ENCODE data around the gene MKNK2. TPM values are rescaled to one million over a fixed set of nuclear protein-coding genes. Genes with fewer than 3 reads are reported as not detected.
"Not testable (repeated sequence)": the region's sequence is repeated elsewhere in the genome, so short reads cannot be mapped to it uniquely, and the experiment has no call there.

The MKNK2 gene
- total RNA-seq, 8 experiments from 2014 or later: 33.0 to 95.2 (median 50.9) TPM

DNA sequence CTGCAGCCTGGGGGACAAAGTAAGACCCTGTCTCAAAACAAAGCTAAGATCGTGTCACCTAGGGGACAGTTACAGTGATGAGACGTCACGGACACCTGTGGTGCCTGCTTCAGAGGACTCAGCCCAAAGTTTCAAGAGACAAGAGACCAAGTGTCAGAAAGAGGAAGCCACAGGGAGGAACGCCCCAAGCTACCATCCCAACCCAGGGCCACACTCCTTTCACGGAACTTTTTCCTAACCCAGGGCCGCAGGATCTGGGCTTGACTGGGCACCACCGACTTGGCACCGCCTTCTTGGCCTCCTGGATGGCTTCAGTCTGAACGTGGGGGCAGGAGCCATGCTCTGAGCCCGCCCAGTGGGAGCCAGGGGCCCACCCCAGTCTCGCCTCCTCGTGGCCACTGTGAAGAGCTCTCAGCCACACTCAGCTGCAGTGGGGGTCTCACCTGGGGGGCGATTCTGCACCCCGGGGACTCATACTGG is 36.6 kb upstream of the MKNK2 start:
- ATAC-seq (replicated peaks in 6 of 8): peak in 1 of 8 experiments; percentile 8
- in situ Hi-C loops (cut with MboI; ENCODE audit: low pct_unique_long_range_greater_than_20kb in 2 of 9, low sequenced_read_pairs in 9 of 9, unreplicated experiment in 9 of 9): no loop called here
- no peak overlapping the region for H3K4me3 ChIP-seq
- H3K27ac ChIP-seq: no peak overlapping the region
- WGBS, 10 experiments: 83 to 100% (median 84%) methylated on average over 1 to 5 of the region's 14 CpGs; no CpG with 5 or more reads in 6 of the 10 experiments
- no peaks in the 10 kb centered on the region for H3K4me1 ChIP-seq (replicated peaks in 1 of 2)

GRCh38 chr19:2086695-2087620 is 35.9 kb upstream of the MKNK2 start:
- not testable (repeated sequence) for ATAC-seq (replicated peaks in 6 of 8)

DNA sequence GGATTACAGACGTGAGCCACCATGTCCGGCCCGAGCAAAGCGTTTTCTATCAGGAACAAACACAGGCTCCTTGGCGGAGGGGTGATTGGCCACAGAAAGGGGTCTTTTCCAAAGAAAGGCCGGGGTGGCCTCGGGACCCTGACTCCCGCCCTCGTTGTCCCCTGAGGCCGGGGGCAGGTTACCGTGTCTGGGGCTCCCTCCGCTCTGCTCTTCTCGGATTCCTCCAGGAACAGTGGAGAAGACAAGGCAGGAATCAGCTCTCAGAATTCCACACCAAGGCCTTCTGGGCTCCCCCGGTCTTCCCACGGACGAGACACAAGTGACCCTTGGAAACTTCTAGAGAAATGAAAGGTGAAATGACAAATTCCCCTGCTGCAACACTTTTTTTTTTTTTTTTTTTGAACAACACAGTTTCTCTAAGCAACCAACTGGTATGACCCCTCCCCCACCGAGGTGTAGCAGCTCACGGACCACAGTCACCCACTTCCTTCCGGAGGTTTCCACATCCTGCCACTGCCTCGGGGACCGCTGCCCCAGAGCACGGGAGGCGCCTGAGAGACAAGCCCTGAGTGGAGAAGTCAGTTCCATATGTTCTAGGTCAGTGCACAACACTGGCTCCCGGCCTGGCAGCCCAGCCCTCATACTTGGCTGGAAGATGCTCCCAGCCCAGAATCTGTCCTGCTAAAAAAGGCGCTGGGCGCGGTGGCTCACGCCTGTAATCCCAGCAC is 34.1 kb upstream of the MKNK2 start:
- H3K27ac ChIP-seq: no peak overlapping the region
- in situ Hi-C loops (cut with MboI; ENCODE audit: low pct_unique_long_range_greater_than_20kb in 2 of 9, low sequenced_read_pairs in 9 of 9, unreplicated experiment in 9 of 9): no loop called here

More at GRCh38 chr19:2086695-2087620, 35.9 kb upstream of the MKNK2 start:
- H3K27ac ChIP-seq; in situ Hi-C loops (cut with MboI; ENCODE audit: low pct_unique_long_range_greater_than_20kb in 2 of 9, low sequenced_read_pairs in 9 of 9, unreplicated experiment in 9 of 9); H3K4me3 ChIP-seq; H3K4me1 ChIP-seq (replicated peaks in 1 of 2): not testable (repeated sequence)
- WGBS, 10 experiments: 73 to 100% (median 92%) methylated on average over 1 to 10 of the region's 13 CpGs; no CpG with 5 or more reads in 1 of the 10 experiments

DNA sequence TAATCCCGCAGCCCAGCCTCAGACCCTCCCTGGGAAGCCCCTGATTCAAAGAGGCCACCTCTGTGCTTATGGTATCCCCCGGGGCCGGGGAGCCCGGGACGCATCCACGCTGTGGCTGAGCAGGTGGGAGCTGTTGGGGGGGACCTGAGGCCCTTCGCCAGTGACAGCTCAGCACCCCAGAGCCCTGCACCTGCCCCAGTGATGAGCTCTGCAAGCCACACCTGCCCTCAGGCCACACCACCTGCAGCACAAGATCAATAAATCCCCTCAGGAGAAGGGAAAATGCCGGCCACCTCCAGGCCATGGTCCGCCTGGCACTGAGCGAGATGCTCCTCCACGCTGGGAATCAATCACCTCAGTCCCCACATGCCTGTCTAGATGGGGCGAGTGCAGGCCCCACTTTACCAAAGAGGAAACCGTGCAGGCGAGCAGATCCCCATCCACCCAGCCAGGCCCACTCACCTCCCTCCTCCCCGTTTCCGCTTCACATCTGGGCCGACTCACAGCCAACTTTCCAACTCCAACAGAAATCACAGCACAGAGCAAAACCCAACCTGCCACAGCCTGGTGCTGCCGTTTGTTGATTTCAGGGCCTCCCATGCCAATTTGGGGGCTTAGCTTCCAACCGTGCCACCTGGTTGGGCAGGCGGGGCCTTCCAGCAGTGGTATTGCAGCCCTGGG is 32.3 kb upstream of the MKNK2 start:
- ATAC-seq (replicated peaks in 6 of 8): peak in 1 of 8 experiments; percentile 18
- WGBS, 10 experiments: 91 to 100% (median 97%) methylated on average over 1 to 7 of the region's 20 CpGs; no CpG with 5 or more reads in 4 of the 10 experiments
- Histone ChIP-seq H3K4me1 (replicated peaks in 1 of 2) (no peaks in the 10 kb centered on the region), H3K27ac (no peak overlapping the region), H3K4me3 (no peak overlapping the region)
- in situ Hi-C loops (cut with MboI; ENCODE audit: low pct_unique_long_range_greater_than_20kb in 2 of 9, low sequenced_read_pairs in 9 of 9, unreplicated experiment in 9 of 9): no loop called here

More for the DNA sequence above, 34.1 kb upstream of the MKNK2 start:
- peak in 3 of 8 experiments; percentile 27 to 92 (median 91) for ATAC-seq (replicated peaks in 6 of 8)
- 39 to 100% (median 92%) methylated on average over 2 to 21 of the region's 28 CpGs; no CpG with 5 or more reads in 3 of the 10 experiments for WGBS, 10 experiments
- H3K4me3 ChIP-seq: no peak overlapping the region
- no peaks in the 10 kb centered on the region for H3K4me1 ChIP-seq (replicated peaks in 1 of 2)

DNA sequence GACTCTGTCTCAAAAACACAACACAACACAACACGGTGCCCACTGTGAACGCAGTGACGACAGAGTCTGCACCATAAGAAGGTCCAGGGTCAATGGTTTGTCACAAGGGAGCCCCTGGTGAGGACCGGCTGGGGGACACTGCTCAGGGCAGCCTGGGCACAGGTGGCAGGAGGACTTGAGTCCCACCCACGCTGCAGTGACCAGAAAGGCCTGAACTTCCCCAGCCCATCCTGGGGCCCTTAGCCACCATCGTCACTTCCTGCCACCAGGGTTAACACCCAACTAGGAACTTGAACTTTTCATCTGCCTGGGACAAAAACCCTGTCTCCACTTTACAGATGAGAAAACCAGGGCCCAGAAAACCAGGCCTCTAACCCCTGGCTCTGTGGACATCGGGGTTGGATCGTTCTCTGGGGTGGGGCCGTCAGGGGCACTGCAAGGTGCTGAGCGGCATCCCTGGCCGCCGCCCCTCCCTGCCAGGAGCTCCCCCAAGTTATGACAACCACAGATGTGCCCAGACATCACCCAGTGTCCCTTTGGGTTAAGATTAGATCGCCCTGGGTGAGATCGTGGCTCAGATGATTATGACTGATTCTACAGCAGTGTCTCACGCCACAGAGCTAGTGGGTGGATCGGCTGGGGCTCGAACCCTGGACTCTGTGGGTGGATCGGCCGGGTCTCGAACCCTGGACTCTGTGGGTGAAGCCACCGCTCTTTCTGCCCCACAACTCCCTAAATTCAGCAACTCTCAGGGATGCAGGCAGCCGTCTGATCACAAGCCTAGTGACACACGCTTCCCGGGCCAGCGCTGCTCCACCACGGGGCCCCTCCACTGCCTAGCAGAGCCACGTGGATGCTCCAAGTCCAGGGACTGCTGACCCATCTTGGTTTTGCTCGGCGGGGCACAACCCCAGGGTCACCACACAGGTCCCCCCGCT is 31.1 kb upstream of the MKNK2 start:
- no peak for ATAC-seq (replicated peaks in 6 of 8)
- Histone ChIP-seq H3K4me3 (no peak overlapping the region), H3K4me1 (replicated peaks in 1 of 2) (no peaks in the 10 kb centered on the region), H3K27ac (no peak overlapping the region)
- in situ Hi-C loops (cut with MboI; ENCODE audit: low pct_unique_long_range_greater_than_20kb in 2 of 9, low sequenced_read_pairs in 9 of 9, unreplicated experiment in 9 of 9): no loop called here
- WGBS, 10 experiments: 60 to 100% (median 90%) methylated on average over 1 to 10 of the region's 30 CpGs; no CpG with 5 or more reads in 5 of the 10 experiments

DNA sequence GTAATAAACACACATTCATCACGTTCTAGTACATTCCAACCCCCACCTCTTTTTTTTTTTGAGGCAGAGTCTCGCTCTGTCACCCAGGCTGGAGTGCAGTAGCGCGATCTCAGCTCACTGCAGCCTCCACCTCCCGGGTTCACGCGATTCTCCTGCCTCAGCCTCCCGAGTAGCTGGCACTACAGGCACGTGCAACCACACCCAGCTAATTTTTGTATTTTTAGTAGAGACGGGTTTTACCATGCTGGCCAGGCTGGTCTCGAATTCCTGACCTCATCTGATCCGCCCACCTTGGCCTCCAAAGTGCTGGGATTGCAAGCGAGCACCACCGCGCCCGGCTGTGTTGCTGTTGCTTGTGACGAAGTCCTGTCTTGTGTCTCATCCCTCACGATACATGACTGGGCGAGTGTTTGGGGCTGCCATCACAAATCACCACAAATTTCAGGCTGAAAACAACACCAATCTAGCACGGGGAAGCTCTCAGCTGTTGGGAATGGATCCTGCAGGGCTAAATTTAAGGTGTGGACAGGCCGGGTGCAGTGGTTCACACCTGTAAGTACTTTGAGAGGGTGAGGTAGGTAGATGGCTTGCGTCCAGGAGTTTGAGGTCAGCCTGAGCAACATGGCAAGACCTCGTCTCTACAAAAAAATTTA is 29.4 kb upstream of the MKNK2 start:
- no peaks in the 10 kb centered on the region for H3K4me1 ChIP-seq (replicated peaks in 1 of 2)
- ATAC-seq (replicated peaks in 6 of 8): no peak
- H3K27ac ChIP-seq: no peak overlapping the region
- WGBS, 10 experiments: 72 to 96% (median 92%) methylated on average over 3 to 15 of the region's 23 CpGs; no CpG with 5 or more reads in 3 of the 10 experiments
- in situ Hi-C loops (cut with MboI; ENCODE audit: low pct_unique_long_range_greater_than_20kb in 2 of 9, low sequenced_read_pairs in 9 of 9, unreplicated experiment in 9 of 9): no loop called here
- no peak overlapping the region for H3K4me3 ChIP-seq

- ATAC-seq (replicated peaks in 6 of 8): peak in 4 of 8 experiments; percentile 19 to 30 (median 24)
- in situ Hi-C loops (cut with MboI; ENCODE audit: low pct_unique_long_range_greater_than_20kb in 2 of 9, low sequenced_read_pairs in 9 of 9, unreplicated experiment in 9 of 9): no loop called here
- Histone ChIP-seq H3K4me1 (replicated peaks in 1 of 2) (no peaks in the 10 kb centered on the region), H3K27ac (no peak overlapping the region), H3K4me3 (no peak overlapping the region)
- 80 to 93% methylated on average over 1 to 3 of the region's 23 CpGs; no CpG with 5 or more reads in 8 of the 10 experiments for WGBS, 10 experiments
Measured at GRCh38 chr19:2079865-2080301, 28.8 kb upstream of the MKNK2 start.

GRCh38 chr19:2079076-2079864 is 28.2 kb upstream of the MKNK2 start:
- WGBS, 10 experiments: 88 to 100% (median 100%) methylated on average over 1 to 5 of the region's 32 CpGs; no CpG with 5 or more reads in 5 of the 10 experiments
- no peak overlapping the region for H3K4me3 ChIP-seq
- no peak overlapping the region for H3K27ac ChIP-seq
- H3K4me1 ChIP-seq (replicated peaks in 1 of 2): no peaks in the 10 kb centered on the region
- peak in 2 of 8 experiments; percentile 3 to 5 for ATAC-seq (replicated peaks in 6 of 8)
- in situ Hi-C loops (cut with MboI; ENCODE audit: low pct_unique_long_range_greater_than_20kb in 2 of 9, low sequenced_read_pairs in 9 of 9, unreplicated experiment in 9 of 9): no loop called here

DNA sequence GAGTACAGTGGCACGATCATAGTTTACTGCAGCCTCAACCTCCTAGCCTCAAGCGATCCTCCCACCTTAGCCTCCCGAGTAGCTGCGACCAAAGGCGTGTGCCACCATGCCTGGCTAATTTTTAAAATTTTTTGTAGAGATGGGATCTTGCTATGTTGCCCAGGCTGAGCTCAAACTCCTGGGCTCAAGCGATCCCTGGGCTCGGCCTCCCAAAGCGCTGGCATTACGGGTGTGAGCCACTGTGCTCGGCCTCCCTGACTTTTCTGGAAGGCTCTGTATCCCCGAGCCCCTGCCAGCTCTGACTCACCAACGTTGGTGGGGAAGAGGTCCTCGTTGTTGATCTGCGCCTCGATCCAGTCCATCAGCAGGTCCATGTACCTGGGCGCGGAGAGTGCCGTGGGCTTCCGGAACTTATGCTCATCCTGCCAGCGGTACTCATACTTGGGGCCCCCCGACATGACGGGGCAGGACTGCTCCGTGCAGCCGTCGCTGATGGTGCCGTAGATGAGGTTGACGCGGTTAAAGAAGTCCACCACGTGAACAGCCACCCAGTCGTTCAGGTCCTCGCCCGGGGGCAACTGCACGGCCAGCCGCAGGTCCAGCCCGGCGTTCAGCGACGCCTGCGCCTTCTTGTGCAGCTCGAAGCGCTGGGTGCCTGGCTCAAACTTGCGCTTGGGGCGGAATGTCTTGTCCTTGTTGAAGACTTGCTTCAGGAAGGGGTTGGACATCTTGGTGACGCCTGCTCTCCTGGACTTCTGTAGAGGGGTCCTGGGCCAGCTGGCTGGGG is 27.0 kb upstream of the MKNK2 start:
- in situ Hi-C loops (cut with MboI; ENCODE audit: low pct_unique_long_range_greater_than_20kb in 2 of 9, low sequenced_read_pairs in 9 of 9, unreplicated experiment in 9 of 9): no loop called here
- ATAC-seq (replicated peaks in 6 of 8): no peak
- Histone ChIP-seq H3K27ac (no peak overlapping the region), H3K4me1 (replicated peaks in 1 of 2) (no peaks in the 10 kb centered on the region), H3K4me3 (no peak overlapping the region)
- 60 to 100% (median 100%) methylated on average over 1 to 16 of the region's 44 CpGs; no CpG with 5 or more reads in 3 of the 10 experiments for WGBS, 10 experiments

- Histone ChIP-seq H3K4me3 (no peak overlapping the region), H3K27ac (no peak overlapping the region), H3K4me1 (replicated peaks in 1 of 2) (no peaks in the 10 kb centered on the region)
- no peak for ATAC-seq (replicated peaks in 6 of 8)
- in situ Hi-C loops (cut with MboI; ENCODE audit: low pct_unique_long_range_greater_than_20kb in 2 of 9, low sequenced_read_pairs in 9 of 9, unreplicated experiment in 9 of 9): no loop called here
- 85 to 100% (median 97%) methylated on average over 1 to 6 of the region's 7 CpGs; no CpG with 5 or more reads in 4 of the 10 experiments for WGBS, 10 experiments
Measured at GRCh38 chr19:2077398-2077797, 26.4 kb upstream of the MKNK2 start.
